Panc1 (cell line): ENCODE data around the gene CREB5.

Experiments used
- CTCF ChIP-seq: fragments of 450-650 bp; IDR thresholded peaks from 2 replicates; pipeline ENCODE4 v1.5.1; 2017; ENCODE audit warnings: mild to moderate bottlenecking
- POLR2AphosphoS5 ChIP-seq: IDR thresholded peaks from 2 replicates; pipeline ENCODE4 v1.6.1; 2012; ENCODE audit warnings: mild to moderate bottlenecking, low read depth, low read length, moderate library complexity
- REST ChIP-seq, 2 experiments: IDR thresholded peaks; 2 replicates each; pipeline ENCODE4 v1.6.1; 2011 to 2012; ENCODE audit warnings: low read depth in 2 of 2, control low read depth in 1 of 2, low read length in 1 of 2, mild to moderate bottlenecking in 1 of 2, moderate library complexity in 1 of 2; ENCODE audit not compliant: insufficient read depth in 1 of 2
- TCF7L2 ChIP-seq: IDR thresholded peaks from 2 replicates; pipeline ENCODE4 v1.6.1; 2011; ENCODE audit warnings: mild to moderate bottlenecking, low read depth, low read length, inconsistent platforms

- TF ChIP-seq CTCF = no peak
- no peak for TF ChIP-seq REST (IDR thresholded peaks at IDR 0.05; ENCODE audit: insufficient read depth in 1 of 2, low read depth in 2 of 2, low read length in 1 of 2)
- TF ChIP-seq TCF7L2 = no peak
- no peak for TF ChIP-seq POLR2AphosphoS5
Measured at GRCh38 chr7:28669330-28669729, 257.0 kb downstream of the CREB5 start.
